ENCODE measurements around the gene ZNF618.

Gene ZNF618

DNA sequence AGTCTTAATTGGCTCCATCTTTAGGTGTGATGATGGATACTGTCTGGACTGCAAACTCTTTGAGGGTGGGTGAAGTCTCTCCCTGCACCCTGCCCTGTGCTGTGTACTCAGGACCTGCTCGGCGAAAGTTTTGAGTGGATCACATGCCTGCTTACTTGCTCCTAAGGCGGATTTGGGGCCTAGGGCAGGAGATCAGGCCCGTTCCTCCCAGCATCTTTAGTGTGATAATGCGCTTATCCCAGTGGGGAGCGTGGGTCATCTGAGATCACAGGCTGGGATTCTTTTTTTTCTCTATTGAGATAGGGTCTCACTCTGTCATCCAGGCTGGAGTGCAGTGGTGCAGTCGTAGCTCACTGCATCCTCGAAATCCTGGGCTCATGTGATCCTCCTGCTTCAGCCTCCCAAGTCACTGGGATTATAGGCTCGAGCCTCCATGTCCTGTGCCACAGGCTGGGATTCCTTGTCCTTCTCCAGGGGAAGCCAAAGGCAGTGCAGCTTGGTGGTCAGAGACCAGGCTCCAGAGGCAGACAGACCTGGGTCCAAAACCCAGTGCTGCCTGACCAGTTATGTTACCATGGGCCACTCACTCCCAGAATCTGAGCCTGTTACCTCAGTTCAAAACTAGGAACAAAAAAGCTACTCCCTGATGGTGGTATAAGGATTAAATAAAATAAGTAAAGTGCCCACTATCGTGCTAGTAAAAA lies 59.7 kb downstream of the ZNF618 start:
- no peak for DNase-seq

DNA sequence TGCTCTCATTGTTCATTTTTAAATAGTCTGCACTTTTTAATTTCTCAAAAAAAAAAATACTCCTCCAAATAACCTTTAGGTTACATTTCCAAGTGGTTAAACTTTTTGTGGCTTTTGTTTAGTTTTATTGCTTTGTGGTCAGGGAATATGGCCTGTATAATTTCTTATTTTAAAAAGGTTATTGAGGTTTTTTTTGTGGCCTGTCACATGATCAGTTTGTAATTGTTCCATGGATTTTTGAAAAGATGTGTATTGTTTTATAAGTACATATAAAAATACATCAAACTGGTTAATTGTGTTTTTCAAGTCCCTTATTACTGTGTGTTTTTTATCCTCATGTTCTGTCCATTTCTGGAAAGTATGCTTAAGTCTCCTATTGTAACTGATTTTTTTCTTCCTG lies 64.0 kb downstream of the ZNF618 start:
- DNase-seq = no peak

DNA sequence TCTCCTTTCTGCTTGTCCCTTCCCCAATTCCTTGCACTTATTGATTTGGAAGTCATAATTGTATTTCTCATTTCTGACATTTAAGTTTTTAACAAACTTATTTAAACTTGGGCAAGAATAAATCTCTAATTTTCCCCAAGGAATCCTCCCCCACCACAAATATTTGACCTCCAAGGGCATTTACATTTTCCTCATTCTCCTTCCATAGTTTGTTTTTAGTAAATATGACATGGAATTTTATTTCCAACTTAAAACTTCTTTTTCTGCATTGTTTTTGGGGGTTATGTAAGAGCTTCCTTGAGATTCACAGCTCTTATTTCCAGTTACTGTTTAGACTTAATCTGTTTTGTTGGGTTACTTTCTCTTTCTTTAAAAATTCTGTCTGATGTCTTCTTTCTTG lies 64.9 kb downstream of the ZNF618 start:
- DNase-seq = no peak

DNA sequence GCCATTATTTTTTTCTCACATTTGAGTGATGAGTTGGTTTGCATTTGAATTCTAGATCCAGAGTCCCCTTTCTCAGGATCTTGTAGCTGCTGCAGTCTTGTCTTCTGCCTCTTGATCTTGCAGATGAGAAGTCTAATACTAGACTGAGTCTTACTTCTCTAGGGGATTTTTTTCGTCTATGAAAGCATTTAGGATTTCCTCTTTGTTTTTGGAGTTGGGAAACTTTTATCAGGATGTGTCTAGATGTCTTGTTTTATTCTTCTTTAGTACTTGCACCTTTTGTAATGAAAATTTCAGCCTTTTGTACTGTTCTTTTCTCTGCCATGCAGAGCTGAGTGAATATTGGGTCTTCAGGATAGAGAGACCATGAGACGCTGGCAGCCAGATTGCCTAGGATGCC lies 65.4 kb downstream of the ZNF618 start:
- DNase-seq = no peak

DNA sequence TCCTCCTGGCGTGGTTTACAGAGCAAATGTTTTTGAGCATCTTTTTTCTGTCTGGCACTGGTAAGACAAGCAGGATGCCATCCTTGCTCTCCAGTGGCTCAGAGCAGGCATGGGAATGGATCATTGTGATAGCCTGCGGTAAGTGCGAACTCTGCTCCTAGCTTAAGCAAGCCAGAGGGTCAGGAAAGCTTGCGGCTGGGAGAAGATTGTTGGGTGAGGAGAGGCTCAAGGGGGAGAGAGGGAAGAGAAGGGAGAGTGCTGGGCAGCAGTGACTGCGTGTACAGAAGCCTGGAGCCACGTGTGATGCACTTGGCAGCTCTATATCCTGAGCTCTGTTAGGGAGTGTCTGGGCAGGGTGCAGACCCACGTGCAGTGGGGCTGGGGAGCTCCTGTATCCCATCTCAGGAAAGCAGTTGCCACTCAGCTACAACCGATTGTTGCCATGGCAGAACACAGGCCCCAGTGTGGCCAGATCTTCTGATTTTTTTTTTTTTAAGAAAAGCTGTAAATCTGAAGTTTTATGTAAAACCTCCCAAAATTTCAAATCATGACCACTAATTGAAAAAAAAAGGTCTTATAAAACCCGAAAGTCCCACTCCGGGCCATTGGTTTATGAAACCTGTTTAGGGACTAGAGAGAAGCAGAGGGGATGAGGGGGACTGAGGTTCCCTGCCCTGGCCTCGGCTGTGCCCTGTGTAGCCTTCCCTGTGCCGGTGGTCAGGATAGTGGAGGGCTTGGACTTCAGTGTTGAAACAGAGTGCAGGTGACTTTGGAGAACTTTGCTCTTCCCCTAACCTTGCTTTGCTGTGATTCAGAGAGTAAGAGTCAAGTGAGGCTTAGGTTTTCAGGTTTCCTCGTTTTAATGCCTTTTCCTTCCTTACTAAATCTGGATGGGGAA lies 67.3 kb downstream of the ZNF618 start:
- no peak for DNase-seq

DNA sequence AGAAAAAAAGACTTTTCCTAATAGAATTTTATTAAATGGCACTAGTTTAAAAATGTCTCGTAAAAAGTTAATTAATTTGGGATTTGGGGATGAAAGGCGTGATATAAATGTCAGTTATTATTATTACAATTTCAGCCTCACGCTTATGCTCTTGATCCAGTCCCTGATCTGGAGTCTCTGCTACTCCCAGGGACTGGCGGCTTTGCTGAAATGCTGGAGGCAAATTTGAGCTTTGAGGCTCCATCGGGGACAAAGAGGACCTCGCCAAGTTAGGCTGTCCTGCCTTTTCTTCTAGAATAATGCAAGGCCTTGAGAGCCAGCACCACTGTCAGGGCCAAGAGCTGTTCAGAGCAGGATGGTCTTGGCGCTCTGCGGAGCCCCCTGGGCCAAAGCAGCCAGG lies 69.7 kb downstream of the ZNF618 start:
- DNase-seq = no peak

DNA sequence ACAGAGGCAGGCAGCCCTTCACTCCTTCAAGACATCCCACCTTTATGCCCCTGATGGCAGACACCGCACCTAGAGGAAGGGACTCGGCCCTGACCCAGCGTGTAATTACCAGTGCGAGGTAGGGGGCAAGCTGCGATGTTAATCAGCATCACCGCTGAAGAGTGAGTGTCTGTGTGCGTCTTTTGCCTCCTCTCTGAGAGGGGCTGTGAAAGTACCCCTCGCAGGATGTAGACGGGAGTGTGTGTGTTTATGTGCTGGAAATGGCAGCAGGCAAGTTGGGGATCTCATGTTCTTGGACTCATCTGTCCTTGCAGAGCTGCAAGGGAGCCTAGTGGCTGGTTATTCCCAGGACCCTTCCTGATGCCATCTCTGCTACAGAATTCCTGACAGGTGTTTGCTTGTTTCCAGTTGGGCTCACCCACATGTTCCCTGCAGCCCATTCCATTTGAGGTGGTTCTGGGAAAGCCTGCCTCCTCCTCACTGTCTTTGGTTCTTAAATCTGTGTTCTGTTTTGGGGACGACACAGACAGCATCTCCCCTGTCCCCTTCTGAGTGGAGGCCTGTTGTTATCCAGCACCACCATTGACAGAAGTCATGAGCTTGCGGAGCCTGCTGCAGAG lies 70.5 kb downstream of the ZNF618 start:
- DNase-seq = no peak

DNA sequence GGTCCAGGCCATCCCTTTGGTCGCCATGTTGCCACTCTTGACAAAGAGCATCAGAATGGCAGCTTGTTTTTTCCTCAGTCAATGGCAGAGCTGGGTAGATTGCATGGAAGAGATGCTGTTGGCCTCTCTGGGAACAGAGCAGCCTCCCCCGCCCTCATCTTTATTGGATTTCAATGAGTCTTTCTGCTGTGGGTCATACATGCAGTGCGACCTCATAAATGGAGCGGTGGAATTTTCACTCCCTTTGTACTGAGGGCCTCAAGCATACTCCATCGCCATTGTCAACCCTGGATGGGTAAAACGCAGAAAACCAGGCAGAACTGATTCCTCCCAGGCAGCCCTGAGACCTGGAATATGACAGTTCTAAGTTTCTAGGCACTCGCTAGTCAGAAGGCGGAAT lies 71.8 kb downstream of the ZNF618 start:
- DNase-seq = no peak

DNA sequence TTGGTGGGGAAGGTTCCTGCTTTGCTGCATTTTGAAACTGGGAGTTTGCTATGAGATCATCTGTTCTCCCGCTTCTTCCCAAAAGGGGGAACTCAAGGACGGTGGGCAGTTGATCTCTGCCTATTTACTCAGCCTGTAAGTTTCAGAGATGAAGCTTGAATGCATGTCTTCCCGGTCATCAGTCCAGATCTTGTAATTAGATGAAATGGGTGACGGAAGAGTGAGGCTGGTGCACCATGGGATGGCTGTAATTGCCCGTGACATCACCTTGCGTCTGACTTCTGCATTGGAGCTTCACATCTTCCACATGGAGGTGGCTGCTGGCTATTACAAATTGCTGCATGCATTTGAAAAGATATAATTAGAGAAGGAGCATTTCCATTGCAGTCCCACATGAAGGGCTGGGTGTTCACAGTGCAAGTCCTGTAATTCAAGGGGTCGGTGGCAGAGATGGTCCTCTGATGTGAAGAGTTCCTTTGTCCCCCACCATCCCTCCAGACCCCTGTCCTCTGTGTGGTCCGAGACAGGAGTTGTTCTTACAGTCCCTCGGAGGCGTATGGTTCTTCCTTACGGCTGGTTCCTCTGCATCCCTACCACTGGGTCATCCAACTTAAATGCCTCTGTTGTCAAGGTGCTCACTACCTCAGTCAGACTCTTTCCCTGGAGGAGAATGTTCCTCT lies 72.9 kb downstream of the ZNF618 start:
- DNase-seq = no peak

DNA sequence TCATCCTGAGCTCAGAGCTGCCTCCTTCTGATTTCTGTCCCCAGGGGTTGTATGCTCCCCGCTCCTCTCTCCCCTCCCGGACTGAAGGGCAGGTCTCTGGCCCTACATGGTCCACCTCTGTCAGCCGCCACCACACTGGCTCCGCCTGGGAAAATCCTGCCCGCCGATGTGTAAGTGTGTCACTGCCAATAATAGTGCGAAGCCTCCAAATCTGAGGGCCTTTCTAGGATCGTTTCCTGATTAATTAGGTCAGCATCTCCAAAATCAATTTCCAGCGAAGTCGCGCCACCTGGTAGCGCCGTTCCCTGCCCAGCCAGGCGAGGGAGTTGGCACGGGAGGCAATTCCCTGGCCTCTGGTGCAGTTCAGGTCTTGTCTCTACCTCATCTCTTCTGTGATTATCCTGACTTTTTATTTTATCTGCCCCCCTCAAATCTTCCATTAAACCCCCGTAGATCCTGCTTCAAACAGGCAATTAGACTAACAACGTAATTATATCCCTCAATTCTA lies 73.5 kb downstream of the ZNF618 start:
- no peak for DNase-seq

DNA sequence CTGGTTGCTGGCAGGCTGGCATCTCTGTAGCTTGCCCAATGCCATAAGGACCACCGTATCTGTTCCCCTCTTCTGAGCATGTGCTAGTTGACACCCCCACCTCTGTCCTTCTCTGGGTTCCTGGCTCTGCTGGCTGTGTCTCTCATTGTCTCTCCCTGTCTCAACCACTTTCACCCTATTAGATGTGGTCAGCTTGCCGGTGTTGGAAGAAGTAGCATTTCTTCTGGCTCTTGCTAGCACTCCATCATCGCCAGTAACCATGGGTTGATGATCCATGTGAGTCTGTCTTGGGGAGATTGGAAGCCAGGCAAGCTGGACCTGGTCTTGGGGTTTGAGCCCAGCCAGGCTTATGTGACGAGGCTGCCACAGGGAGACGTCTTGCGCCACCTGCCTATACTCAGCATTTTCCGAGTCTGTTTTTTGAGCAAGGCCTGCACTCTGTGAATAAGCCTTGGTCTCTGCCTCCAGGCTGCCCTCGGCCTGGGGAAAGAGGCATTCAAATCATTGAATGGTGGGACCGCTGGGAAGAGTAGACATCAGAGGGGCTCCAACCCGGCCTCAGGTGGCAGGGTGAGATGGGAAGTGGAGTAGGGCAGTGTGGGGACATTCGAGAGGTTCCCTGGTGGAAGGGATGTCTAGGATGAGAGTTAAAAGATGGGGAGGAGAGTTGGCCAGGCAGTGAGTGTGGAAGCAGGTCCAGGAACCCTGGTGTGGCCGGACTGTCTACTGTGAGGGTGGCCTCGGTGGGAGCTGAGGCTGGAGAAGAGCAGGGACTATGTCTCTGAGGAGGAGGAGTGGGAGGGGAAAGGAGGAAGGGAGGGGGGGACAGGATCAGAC lies 74.3 kb downstream of the ZNF618 start:
- no peak for DNase-seq

DNA sequence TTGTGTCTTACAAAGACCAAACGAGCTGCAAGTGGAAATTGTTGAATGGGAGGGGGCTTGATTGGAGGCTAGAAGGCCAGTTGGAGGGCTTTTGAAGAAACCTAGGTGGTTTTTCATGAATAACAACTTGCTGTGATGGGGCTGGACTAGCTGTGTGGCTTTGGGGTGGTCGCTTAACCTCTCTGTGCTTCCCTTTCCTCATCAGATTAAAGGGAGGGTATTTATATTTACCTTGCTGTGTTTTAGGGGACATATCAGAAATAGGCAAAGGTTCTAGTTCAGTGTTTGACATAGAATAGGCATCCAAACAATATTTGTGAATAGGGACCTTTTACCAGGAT lies 74.9 kb downstream of the ZNF618 start:
- DNase-seq = no peak

DNA sequence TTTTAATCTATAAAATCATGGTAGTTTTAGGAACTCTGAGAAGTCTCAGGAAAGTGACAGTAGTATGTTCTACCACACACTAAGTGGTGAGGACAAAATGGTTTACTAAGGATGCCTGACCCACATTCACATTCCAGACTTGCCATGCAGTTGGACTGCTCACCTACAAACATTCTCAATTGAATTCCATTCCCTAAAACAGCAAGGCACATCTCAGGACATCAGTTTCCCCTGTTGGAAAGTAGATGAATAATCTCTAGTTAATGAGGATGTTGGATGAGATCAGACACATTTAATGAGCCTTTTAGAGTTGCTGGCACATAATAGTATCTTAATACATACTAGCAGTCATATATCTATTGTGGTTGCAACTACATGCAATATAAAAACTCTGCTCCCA lies 76.6 kb downstream of the ZNF618 start:
- no peak for DNase-seq

DNA sequence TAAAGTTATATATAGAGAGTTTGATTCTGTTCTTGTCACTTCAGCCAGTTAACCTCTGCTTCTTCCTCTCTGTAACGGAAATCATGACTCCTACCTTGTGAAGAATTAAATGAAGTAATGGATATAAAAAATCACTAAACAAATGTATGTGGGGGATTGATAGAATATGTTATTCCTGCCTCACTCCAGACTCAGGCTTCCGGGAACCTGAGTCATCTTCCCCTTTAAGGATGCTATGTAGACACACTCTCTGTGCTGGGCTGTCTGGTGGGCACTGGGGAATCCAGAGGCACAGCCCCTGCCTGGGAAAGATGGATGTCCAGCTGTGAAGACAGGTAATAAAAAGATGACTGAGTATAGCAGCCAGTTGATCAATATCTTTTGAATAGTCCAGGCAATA lies 77.4 kb downstream of the ZNF618 start:
- DNase-seq = no peak

DNA sequence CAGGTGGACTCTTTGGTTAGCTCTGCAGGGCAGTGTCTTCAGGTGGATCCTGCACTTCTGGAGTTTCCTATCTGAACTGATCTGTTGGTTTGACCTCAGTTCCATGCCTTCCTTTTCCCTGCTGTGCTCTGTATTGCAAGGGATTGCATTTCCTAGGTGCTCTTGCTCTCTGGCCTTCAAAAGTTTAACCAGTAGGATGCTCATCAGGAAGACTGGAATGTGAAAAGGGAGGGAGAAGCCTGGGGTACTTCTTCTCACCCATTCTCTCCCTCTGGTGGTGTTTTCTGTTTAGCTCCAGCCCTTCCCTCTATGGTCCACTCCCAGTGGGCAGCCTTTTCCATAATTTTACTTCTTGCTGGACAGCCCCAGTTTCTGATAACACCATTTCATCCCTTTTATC lies 78.5 kb downstream of the ZNF618 start:
- DNase-seq = no peak

DNA sequence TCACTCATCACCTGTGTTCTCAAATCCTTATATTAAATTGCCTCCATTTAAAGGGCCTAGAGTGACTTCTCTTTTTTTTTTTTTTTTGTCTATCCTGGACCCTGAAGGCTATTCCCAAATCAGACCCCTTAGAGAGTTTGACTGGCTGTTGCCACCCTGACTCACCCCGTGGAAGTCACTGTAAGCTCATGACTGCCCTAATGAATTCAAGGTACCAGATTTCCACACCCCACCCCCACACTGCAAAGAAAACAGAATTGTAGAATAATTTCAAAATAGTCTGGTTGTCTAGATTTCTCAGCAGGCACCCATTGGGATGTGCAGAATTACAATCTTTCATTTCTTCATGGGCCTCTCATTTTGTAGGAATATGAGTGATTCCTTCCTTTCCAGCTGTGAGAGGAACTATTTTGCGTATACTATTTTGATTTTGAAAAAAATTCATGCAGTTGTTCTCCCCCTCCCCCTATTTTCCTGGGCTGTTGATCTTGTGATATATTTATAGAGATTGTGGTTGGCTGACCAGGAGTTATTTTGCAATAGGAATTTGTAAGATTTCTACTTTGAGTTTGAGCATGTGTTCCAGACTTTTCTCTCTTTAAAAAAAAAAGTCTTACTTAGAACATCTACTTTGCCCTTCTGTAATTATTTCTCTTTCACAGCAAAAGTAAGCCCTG lies 79.1 kb downstream of the ZNF618 start:
- no peak for DNase-seq

DNA sequence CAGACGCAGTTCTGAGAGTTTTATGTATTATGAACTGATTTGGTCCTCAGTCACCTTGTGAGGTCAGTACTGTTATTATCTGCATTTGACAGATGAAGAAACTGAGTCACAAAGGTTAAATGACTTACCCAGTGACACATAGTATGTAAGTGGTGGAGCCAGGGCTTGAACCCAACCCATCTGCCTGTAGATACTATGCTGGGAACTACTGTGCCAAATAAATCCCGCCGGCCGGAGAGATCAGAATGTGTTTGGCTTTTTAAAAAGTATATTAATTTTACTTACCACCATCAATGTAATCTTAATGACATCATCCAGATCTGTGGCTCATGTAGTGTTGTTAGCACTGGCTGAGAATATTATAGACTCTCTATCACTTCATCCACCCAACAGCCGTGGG lies 80.8 kb downstream of the ZNF618 start:
- DNase-seq = no peak

DNA sequence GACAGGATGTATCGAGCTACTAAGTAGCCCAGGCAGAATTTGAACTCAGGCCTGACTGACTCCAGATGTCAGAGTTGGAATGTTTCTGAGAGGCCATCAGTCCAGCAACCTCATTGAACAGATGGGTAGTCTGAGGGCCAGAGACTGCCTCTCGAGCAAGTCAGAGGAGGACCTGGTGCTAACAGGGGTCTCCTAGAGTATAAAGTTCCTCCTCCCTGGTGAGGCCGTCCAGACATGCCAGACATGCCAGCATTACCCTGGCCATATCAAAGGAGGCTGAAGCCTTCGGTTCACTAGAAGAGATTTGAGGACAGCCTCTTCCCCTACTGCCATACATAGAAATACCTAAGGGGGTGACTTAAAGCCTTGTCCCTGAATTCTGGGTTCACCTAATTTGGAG lies 81.2 kb downstream of the ZNF618 start:
- DNase-seq = no peak

DNA sequence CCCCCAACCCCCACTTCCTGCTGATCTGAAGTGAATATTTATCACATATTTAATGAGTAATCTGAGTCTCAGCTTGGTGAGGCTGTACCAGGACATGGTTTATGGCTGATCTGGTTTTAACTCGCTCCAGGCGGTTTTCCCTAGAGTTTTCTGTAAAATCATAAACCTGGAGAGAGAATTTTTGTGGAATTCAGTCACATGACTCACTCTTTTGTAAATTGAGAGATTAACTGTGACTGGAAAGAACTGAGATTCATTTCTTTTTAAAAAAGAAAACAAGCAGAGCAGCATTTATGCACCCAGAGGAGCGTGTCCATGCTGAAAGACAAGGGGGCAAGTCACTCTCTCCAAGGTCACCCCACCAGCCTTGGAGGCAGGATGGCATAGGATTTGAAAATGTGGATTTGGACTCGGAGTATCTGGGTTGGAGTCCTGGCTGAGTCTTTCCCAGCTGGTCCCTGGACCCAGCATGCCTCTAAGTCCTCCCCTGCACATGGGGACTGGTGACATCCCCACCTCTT lies 81.8 kb downstream of the ZNF618 start:
- no peak for DNase-seq

DNA sequence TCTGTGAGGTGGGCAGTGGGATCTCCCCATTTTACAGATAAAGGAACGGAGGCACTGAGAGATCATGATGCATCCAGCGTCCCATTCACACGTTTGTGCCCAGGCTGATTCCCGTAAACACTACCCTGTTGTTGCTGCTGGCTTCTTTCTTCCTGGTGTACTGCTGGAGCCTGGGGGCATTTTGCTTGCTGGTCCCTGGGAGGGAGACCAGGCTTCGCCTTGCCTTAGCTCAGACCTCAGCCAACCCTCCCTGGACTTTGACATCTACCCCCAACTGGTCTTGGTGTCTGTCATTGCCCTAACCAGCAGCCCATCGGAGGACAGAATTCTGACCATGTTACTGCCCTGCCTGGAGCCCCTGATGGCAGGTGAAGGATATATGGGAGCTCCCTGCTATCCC lies 82.4 kb downstream of the ZNF618 start:
- DNase-seq = no peak

DNA sequence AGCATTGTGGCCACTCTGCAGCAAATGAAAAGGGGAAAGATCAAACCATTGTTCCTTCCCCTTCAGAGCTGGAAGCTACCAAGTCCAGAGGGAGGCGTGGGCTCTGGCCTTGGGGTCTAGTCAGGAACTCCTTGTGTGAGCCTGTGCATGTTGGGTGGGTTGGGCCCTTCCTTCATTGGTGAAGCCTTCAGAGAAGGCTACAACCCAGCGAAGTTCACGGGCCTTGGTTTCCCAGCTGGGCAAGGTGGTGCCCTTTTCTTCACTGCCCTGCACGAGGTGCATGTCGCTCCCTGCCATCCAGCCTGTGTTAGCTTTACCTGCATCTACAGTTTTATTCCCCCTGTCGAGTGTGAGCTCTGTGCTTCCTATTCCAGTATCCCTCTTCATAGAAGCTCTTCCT lies 84.7 kb downstream of the ZNF618 start:
- no peak for DNase-seq

DNA sequence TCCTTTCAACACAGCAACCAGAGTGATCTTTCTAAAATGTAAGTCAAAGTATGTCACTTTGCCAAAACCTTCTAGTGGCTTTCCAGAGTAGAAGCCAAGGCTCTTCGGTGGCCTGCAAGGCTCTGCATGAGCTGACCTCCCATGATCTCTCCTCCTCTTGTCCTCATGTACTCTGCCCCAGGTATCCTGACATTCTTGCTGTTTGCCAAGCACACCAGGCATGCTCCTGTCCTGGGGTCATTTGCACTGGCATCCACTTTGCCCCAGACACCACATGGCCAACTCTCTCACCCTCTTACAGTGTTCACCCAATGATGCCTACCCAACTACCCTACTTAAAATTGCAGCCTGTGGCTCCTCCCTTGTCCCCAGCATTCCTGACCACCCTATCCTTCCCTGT lies 86.3 kb downstream of the ZNF618 start:
- DNase-seq = no peak
